Gastrocnemius medialis (tissue), 4 donors: Measurements from ENCODE around the gene LPCAT1. TPM values are rescaled to one million over a fixed set of nuclear protein-coding genes. Genes with fewer than 3 reads are reported as not detected.

Experiments used
- ATAC-seq, 2 donors: fragments of 150-250 bp; one replicate each; pipeline ENCODE4 v1.9.1; 2016
- DNase-seq, 2 donors: peaks; one replicate each; pipeline ENCODE4 v3.0.0-alpha.2; 2019
- H3K27ac ChIP-seq, 4 donors: fragments of 200-600 bp; sonication (generic); 1 replicate in 1 of 4; 2 replicates in 3 of 4; pipeline ENCODE4 v1.5.1; 2016 to 2018; ENCODE audit warnings: mild to moderate bottlenecking in 2 of 4, moderate library complexity in 1 of 4
- H3K27me3 ChIP-seq, 3 donors: fragments of 200-600 bp; sonication (generic) in 2 of 3; 1 replicate in 1 of 3; 2 replicates in 2 of 3; pipeline versions ENCODE4 v1.5.1 to v1.6.0; 2016 to 2019; ENCODE audit warnings: mild to moderate bottlenecking in 1 of 3, moderate library complexity in 1 of 3
- H3K36me3 ChIP-seq, 2 donors: fragments of 200-600 bp; sonication (generic) in 1 of 2; one replicate each; pipeline ENCODE4 v1.5.1; 2017 to 2018
- H3K4me1 ChIP-seq, 2 donors: fragments of 200-600 bp; sonication (generic) in 1 of 2; one replicate each; pipeline ENCODE4 v1.5.1; 2016 to 2017; ENCODE audit warnings: mild to moderate bottlenecking in 2 of 2
- H3K4me3 ChIP-seq, 4 donors: fragments of 200-600 bp; sonication (generic) in 3 of 4; 1 replicate in 1 of 4; 2 replicates in 3 of 4; pipeline ENCODE4 v1.5.1; 2016 to 2019; ENCODE audit warnings: mild to moderate bottlenecking in 2 of 4
- H3K9me3 ChIP-seq, 3 donors: fragments of 200-600 bp; sonication (generic) in 2 of 3; 1 replicate in 1 of 3; 2 replicates in 2 of 3; pipeline ENCODE4 v1.5.1; 2016 to 2019
- POLR2A ChIP-seq, 2 donors: fragments of 450-650 bp; IDR thresholded peaks; one replicate each; pipeline ENCODE4 v1.6.1; 2017; ENCODE audit warnings: antibody characterized with exemption in 2 of 2, mild to moderate bottlenecking in 2 of 2, moderate library complexity in 2 of 2
- in situ Hi-C, 4 donors: fragments of 200-750 bp; cut with MboI; loops; one replicate each; pipeline versions ENCODE4 v1.15.0 to v1.8.0; 2017; ENCODE audit warnings: low sequenced_read_pairs in 4 of 4
- intact Hi-C: fragments of 100-400 bp; cut with DNase I; formaldehyde crosslinking; loops from one replicate; pipeline ENCODE4 v1.15.1; 2023; ENCODE audit warnings: low total_unique reads
- total RNA-seq, 4 donors: library from RNA; depleted of rRNA; stranded (reverse); fragments of >200 nt; gene quantifications; one replicate each; pipeline versions ENCODE4 v1.1.0 to v1.2.3, GENCODE V29; 2016
- TF ChIP-seq, protein P1 (sequence below), 5 experiments: fragments of 450-650 bp in 3 of 5; fragments of 200-600 bp in 2 of 5; sonication (generic) in 2 of 5; IDR thresholded peaks in 4 of 5; conservative IDR thresholded peaks in 1 of 5; 1 replicate in 4 of 5; 2 replicates in 1 of 5; pipeline ENCODE4 v1.5.1; 2016 to 2019; ENCODE audit warnings: antibody characterized with exemption in 5 of 5, mild to moderate bottlenecking in 3 of 5, moderate library complexity in 3 of 5

Gene LPCAT1
- total RNA-seq, 4 donors from 2014 or later: 1.4 to 9.2 (median 4.2) TPM

DNA sequence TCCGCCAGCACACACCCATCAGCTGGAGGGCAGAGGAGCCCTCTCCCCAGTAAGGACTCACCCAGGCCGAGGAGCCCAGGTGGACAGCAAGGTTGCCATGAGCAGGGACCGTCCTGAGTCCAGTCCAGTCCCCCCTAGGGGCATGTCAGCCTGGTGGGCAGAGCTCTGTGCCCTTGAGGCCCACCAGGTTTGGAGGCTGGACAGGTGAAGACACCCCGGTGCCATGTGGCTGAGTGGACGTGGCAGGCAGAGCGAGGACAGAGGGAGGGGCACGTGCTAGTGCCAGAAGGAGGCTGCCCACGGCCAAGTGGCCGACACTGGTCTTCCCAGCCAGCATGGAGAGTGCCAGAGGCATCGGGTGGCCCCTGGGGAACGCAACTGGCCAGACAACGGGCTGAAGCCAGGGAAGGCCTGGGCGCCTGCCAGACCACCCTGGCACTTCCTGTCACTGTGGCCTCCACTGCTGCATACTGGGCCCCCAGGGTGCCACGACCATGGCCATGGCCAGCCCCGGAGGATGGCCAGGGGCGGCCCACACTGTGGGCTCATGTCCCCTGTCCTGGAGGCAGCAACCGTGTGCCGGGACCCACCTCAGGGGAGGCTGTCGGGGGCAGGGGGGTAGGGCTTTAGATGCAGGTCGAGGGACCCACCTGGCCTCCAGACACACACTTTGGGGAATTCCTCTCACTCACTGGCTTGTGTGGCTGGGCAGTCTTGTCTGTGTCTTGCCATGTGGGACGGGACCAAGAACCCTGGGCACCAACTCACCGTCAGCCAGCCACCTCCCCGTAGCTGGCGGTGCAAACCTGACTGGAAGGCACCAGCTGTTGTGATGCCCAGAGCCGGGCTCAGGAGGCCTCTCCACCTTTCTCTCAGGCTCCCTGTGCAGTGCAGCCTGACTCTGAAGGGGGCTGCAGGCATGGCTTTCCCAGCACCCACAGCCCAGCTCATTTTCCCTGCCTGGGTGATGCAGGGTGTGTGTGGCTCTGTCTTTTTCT, 42.3 kb upstream of the LPCAT1 start:
- TF ChIP-seq, protein P1, sequence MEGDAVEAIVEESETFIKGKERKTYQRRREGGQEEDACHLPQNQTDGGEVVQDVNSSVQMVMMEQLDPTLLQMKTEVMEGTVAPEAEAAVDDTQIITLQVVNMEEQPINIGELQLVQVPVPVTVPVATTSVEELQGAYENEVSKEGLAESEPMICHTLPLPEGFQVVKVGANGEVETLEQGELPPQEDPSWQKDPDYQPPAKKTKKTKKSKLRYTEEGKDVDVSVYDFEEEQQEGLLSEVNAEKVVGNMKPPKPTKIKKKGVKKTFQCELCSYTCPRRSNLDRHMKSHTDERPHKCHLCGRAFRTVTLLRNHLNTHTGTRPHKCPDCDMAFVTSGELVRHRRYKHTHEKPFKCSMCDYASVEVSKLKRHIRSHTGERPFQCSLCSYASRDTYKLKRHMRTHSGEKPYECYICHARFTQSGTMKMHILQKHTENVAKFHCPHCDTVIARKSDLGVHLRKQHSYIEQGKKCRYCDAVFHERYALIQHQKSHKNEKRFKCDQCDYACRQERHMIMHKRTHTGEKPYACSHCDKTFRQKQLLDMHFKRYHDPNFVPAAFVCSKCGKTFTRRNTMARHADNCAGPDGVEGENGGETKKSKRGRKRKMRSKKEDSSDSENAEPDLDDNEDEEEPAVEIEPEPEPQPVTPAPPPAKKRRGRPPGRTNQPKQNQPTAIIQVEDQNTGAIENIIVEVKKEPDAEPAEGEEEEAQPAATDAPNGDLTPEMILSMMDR (IDR thresholded peaks at IDR 0.05 in 4 of 5, conservative IDR thresholded peaks at IDR 0.05 in 1 of 5): no peak
- no peak for TF ChIP-seq POLR2A (IDR thresholded peaks at IDR 0.05)
- in situ Hi-C loops: no loop called here
- H3K9me3 ChIP-seq: no peaks in the 10 kb centered on the region
- DNase-seq (peak in 1 of 2 donors; percentile 46), ATAC-seq (peak; percentile 53 to 60)
- H3K4me1 ChIP-seq: peaks cover 5 to 6% of the 10 kb centered on the region in 2 donors
- intact Hi-C loops: no loop called here
- no peaks in the 10 kb centered on the region for H3K27me3 ChIP-seq
- no peak overlapping the region for H3K4me3 ChIP-seq
- H3K36me3 ChIP-seq: no peaks in the 10 kb centered on the region
- no peak overlapping the region for H3K27ac ChIP-seq

DNA sequence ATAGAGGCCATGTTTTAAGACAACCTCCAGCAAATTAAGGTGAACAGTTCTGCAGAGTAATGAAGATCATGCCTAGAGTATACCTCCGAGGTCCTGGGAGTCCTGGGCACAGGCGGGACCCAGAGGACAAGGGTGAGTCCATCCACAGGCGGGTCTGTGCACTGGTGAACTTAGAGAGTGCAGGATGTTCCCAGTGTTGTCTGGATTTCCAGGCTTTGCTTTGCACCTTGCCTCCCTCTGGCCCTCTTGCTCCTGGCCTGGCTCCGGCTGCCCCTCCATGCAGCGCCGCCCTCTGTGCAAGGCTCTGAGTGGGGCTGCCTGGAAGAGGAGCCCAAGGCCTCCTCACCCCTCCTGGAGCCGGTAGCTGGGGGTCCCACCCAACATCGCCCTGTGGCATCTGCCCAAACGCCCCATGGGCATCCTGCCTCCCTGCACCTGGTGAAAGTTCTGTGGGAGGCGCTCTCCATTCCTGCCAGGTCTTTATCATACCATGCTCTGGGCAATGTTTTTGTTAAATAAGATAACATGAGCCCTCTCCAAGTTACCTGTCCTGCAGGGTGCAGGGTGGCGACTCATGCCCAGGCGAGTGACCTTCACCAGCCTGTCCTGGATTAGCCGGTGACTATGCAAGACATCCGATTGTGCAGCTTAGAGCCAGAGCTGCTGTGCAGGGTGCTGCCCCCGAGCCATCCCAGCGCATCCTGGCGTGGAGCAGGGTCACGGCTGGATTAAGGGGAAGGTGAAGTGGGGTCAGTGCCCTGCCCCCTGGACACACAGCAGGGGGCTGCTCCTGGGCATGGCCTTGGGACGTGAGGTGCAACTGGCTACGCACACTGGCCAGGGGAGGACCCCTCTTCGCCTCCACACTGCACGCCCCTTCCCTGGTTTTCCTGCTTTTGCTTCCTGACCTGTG, 41.3 kb upstream of the LPCAT1 start:
- intact Hi-C loops: no loop called here
- in situ Hi-C loops: no loop called here

DNA sequence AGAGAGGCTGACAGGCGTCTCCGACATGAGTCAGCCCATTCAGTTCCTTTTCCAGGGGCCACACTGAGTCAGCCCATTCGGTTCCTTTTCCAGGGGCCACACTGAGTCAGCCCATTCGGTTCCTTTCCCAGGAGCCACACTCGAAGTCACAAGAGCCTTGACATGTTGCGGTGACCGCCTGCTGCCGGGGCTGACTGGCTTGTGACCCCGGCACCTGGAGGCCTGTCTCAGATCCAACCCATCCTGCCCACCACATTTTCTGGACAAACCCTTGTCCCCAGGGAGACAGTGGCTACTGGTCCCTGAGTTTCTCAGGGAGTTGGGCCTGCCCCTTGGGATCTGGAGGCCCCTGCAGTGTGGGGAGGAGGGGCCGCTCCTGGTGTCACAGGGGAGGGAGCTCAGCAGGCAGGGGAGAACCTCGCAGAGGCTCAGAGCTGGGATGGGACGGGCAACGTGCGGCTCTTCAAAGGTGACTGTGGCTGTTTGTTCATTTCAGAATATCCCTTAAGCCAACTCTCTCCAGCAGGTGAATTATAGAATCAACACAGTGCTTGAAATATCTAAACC, 40.5 kb upstream of the LPCAT1 start:
- no peak for TF ChIP-seq POLR2A (IDR thresholded peaks at IDR 0.05)
- TF ChIP-seq, protein P1 (IDR thresholded peaks at IDR 0.05 in 4 of 5, conservative IDR thresholded peaks at IDR 0.05 in 1 of 5): no peak
- Histone ChIP-seq H3K27me3 (no peaks in the 10 kb centered on the region), H3K27ac (no peak overlapping the region), H3K36me3 (no peaks in the 10 kb centered on the region), H3K4me3 (no peak overlapping the region), H3K4me1 (peaks cover 5 to 6% of the 10 kb centered on the region in 2 donors), H3K9me3 (no peaks in the 10 kb centered on the region)
- intact Hi-C loops (no loop called here), in situ Hi-C loops (no loop called here)
- DNase-seq (peak in 1 of 2 donors; percentile 29), ATAC-seq (no peak)

More for the DNA sequence above, 41.3 kb upstream of the LPCAT1 start:
- Histone ChIP-seq H3K36me3 (no peaks in the 10 kb centered on the region), H3K4me1 (peaks cover 5 to 6% of the 10 kb centered on the region in 2 donors), H3K27ac (no peak overlapping the region), H3K9me3 (no peaks in the 10 kb centered on the region), H3K4me3 (no peak overlapping the region), H3K27me3 (no peaks in the 10 kb centered on the region)
- DNase-seq: no peak
- ATAC-seq: no peak
- TF ChIP-seq, protein P1 (IDR thresholded peaks at IDR 0.05 in 4 of 5, conservative IDR thresholded peaks at IDR 0.05 in 1 of 5): no peak
- TF ChIP-seq POLR2A (IDR thresholded peaks at IDR 0.05): no peak

DNA sequence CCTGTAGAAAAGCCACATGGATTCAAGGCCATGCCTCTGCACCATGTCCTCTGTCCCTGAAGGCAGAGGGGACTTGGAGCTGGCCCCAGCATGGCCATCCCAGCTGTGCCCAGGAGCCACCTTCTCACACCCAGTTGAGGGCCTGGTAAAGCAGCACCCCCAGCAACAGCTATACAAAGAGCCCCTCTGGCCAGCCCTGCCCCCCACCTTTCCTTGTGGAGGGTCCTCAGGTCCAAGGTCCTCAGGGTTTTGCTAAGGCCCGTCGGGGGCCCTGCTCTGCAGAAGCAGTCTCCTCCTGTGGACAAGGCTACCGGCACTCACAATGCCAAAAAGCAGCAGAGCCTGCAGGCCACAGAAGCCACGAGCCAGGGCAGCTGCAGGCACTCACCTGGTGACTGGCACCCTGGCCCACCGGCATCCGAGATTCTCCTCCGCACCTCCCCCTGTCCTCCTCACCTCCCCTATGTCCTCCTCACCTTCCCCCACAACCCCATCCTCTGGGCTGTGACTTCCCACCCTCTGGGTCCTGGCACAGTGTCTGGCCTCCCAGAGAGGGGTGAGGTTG, 39.9 kb upstream of the LPCAT1 start:
- no peak overlapping the region for H3K4me3 ChIP-seq
- H3K9me3 ChIP-seq: no peaks in the 10 kb centered on the region
- H3K36me3 ChIP-seq: no peaks in the 10 kb centered on the region
- ATAC-seq: no peak
- no peak overlapping the region for H3K27ac ChIP-seq
- TF ChIP-seq, protein P1 (IDR thresholded peaks at IDR 0.05 in 4 of 5, conservative IDR thresholded peaks at IDR 0.05 in 1 of 5): no peak
- TF ChIP-seq POLR2A (IDR thresholded peaks at IDR 0.05): no peak
- H3K4me1 ChIP-seq: peaks cover 5 to 6% of the 10 kb centered on the region in 2 donors
- no peak for DNase-seq
- H3K27me3 ChIP-seq: no peaks in the 10 kb centered on the region
- in situ Hi-C loops (no loop called here), intact Hi-C loops (no loop called here)
